PC-9 (cell line): ENCODE data around the gene SEMA6C.

ENCODE experiments used
- CTCF ChIP-seq: fragments of 200-600 bp; sonication (generic); conservative IDR thresholded peaks from 2 replicates; pipeline ENCODE4 v1.6.1; 2017; ENCODE audit warnings: mixed run types, antibody characterized with exemption, mild to moderate bottlenecking, moderate library complexity
- EZH2 ChIP-seq: fragments of 200-600 bp; sonication (generic); IDR thresholded peaks from 2 replicates; pipeline ENCODE4 v1.8.0; 2017; ENCODE audit warnings: antibody characterized with exemption, low read depth

GRCh38 chr1:151144474-151145303, 1.7 kb downstream of the SEMA6C start:
- TF ChIP-seq CTCF (no peak), EZH2 (no peak)
